ENCODE measurements around the gene ACTN1.
"Not testable (repeated sequence)": the region's sequence is repeated elsewhere in the genome, so short reads cannot be mapped to it uniquely, and the experiment has no call there.

The ACTN1 gene

GRCh38 chr14:68979021-68979721, at the start of gene ACTN1:
Gene ACTN1 (minus strand): TSS chr14:68979302. CDS start chr14:68979056, 246 bp downstream.
- DNase-seq: peak in 13 of 14 donors; percentile 16 to 93 (median 75)

GRCh38 chr14:69027242-69027913, 48.3 kb upstream of the ACTN1 start:
- no peak for DNase-seq

GRCh38 chr14:69023035-69023434, 43.9 kb upstream of the ACTN1 start:
- no peak for DNase-seq

GRCh38 chr14:69022093-69022492, 43.0 kb upstream of the ACTN1 start:
- not testable (repeated sequence) for DNase-seq

DNA sequence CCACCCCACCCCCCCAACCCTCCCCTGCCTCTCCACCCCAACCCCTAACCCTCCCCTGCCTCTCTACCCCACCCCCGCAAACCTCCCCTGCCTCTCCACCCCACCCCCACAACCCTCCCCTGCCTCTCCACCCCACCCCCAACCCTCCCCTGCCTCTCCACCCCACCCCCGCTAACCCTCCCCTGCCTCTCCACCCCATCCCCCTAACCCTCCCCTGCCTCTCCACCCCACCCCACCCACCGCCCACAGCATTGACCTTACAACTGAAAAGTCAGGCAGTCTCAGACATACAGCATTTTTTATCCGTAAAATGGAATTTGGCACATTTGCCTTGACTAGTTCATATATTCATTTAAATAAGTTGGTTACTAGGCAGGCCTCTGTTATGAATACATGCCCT, 38.6 kb upstream of the ACTN1 start:
- no peak for DNase-seq

GRCh38 chr14:69014829-69015259, 35.7 kb upstream of the ACTN1 start:
- DNase-seq: no peak

DNA sequence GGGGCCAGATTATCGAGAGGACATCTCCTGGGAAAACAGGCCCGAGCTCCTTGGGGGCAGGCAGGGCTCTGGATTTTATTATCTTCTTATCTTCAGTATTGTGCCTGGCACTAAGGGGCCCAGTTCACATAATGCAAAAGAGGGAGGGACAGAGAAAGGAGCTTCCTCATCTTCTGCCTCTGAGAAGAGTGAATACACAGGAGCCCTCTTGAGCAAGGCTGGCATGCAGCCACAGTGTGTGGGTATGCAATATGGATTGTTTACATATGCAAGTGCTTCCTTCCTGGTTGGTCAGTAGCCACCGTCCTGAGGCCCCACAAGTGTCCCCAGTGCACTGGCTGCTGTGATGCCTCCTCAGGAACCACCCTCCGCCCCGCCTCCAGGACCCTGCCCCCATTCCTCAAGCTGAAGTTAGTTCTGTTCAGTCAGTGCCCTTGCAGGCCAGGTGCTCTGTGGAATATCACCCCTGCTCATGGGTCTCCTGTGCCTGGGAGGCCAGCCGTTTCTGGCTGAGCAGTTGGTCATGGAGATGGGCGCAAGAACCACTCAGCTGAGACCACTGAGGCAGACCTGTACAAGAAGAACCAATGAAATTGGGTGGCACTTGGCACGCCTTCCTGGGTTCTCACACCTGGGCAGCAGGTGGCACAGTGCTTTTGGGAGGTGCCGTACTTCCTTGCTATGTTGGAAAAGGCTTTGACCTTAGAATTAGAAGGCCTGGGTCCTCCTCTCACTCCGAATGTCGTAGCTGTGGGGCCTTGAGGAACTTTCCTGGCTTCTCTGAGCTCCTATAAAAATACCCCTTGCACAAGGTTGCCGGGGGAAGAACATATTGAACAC, 35.1 kb upstream of the ACTN1 start:
- DNase-seq: no peak

DNA sequence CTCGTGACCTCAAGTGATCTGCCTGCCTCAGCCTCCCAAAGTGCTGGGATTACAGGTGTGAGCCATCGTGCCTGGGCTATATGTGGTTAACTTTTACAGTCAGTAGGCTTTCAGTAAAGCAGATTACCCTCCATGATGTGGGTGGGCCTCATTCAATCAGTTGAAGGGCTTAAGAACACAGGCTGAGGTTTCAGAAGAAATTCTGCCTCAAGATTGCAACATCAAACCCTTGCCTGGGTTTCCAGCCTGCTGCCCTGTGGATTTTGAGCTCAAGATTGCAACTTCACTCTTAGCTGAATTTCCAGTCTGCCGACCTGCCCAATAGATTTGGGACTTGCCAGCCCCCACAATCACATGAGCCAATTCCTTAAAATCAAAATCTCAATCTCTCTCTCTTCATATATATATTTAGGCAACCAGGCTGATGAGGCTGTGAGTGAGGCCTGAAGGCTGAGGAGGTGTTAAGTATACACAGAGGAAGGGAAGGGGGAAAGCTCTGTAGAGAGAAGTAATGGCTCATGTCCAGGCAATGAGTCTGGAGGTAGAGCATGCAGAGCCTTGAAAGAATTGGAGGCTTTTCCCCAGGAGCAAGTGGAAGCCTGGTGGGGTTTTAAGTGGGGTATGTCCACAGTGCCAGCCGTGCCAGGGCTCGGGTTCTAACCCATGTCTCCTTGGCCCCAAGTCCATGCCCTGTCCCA, 33.3 kb upstream of the ACTN1 start:
- DNase-seq: no peak

DNA sequence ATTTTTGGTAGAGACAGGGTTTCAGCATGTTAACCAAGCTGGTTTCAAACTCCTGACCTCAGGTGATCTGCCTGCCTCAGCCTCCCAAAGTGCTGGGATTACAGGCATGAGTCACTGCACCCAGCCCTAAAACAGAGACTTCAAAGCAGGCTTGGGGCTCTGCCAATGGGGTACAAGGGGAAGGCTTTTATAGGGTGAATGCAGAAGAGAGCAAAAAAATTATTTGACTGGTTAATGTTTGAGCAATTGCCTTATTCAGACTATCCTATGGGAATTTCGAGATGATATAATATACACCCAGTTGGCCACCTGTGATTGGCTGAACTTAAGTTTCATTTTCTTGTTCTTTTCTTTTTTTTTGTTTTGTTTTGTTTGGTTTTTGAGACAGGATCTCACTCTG, 31.5 kb upstream of the ACTN1 start:
- DNase-seq: no peak

GRCh38 chr14:69008421-69008884, 29.4 kb upstream of the ACTN1 start:
- no peak for DNase-seq

- no peak for DNase-seq
Observed at GRCh38 chr14:69006346-69006745, 27.2 kb upstream of the ACTN1 start.

DNA sequence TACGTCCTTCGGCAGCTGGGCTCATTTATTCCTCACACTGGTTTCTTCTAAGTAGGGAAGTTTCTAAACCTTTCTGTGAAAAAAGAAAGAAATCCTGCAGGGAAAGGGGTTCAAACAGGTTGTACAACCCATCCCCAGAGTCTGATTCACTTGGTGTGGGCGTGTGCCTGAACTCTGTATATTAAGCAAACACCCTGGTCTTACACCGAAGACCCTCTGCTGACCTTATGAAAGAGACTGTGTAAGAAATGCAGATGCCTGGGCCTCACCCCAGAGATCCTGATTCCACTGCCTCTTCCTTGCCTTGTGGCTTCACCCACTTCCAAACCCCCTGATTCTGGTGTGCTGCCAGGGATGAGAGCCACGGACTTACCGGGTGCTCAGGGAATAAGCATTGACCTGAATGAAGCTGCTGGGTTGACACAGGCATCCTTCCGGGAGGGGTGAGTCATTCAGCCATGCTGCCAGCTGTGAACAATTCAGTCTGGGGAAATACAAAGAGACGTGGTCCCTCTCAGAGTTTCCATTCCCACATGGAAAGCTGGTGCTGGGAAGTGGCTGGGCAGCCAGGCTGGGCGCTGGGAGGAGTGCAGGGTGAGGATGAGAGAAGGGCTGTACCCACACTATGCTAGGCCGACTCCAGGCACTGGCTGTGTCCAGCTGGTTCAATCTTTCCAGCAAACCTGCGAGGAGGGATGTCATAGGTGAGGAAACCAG, 26.5 kb upstream of the ACTN1 start:
- peak in 3 of 14 donors; percentile 11 to 87 (median 27) for DNase-seq

DNA sequence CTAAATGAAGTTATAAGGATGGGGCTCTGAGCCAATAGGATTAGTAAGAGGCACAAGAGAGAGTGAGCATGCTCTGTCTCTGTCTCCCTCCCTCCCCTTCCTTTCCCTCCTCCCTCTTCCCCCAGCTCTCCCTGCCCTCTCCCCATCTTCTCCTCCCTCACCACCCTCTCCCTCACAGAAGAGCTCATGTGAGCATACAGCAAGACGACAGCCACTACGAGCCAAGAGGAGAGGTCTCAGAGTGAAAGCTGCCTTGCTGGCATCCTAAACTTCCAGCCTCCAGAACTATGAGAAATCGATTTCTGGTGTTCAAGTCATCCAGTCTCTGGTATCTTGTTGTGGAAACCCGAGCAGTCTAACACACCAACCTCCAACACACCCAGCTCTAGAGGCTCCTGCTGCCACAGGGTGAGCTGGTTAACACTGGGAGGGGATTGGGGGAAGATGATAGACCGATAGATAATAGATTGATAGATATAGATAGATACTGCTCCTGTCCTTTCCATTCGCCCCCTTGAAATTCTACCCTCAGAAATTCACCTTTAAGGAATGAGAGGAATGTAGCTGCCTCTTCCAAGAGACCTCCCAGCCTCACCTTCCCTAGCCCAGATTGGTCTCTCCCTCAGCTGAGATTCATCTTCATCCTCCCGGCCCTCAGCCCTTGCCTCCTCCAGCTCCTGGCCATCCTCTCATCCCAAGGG, 25.8 kb upstream of the ACTN1 start:
- no peak for DNase-seq

- DNase-seq: no peak
Observed at GRCh38 chr14:69003626-69004025, 24.5 kb upstream of the ACTN1 start.

DNA sequence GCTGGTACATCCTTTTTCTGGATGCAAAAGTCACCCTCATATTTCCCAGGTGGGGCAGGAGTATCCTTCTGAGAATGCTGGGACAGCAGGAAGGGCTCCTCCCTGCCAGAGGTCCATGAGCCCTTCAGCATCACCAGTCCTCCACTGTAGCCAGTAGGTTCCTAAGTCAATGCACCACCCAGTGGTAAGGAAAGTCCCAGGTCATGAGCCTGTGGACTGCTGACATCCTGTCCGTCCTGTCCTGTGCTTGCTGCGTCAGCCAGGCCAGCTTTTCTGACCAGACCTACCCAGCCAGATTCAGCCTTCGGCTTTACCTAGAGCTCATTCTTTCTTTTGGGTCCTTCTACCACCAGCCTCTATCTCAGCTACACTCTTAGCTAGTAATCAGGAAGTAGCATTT, 23.0 kb upstream of the ACTN1 start:
- DNase-seq: no peak

DNA sequence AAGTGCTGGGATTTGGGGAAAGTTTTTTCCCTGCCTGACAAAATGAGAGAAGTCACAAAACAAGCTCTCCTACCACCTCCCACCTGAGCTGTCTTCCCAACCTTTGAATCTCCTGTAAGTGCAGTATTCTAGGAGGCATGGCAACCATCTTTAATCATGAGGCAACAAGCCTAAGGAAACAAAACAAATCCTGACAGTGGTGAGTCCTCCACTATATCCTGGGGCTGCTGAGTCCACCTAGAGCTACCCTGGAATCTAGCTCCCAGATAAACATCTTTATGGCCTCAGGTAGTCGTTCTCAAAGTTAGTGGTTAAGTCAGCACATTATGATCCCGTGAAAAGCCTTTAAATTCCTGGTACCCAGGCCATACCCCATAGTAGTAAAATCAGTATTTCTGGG, 22.3 kb upstream of the ACTN1 start:
- no peak for DNase-seq

DNA sequence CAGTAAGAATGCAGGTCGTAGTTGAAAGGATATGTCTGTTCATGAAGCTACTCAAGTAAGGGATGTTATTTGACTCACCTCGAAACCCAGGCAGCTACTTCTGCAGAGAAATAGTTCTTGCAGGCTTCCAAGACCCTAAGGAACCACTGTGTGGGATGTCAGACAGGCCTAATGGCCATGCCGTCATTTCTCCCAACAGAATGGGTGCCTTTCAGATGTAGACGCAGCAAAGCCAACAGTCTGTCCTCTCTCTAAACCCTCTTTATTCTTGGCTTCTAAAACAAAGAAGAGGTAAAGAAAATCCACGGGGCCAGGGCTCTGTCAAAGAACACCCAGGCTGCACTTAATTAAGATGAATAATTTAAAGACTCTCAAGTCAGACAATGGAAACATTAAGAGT, 19.0 kb upstream of the ACTN1 start:
- DNase-seq: no peak

DNA sequence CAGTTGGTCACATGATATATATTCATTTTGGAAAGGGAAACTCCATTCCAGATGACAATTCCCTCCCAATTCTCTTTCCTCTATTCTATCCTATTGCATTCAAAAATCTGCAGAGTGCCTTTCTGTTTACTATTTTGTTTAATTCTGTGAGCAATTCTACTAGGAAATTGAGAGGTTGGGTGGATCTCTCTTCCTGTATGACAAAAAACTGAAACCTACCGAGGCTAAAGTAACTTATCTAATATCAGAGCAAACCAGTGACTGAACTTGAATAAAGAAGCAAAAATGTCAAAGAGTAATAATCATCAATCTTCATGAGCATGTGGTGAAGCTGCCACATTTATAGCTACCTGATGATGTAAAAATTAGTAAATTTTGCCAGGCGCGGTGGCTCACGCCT, 16.6 kb upstream of the ACTN1 start:
- DNase-seq: no peak

DNA sequence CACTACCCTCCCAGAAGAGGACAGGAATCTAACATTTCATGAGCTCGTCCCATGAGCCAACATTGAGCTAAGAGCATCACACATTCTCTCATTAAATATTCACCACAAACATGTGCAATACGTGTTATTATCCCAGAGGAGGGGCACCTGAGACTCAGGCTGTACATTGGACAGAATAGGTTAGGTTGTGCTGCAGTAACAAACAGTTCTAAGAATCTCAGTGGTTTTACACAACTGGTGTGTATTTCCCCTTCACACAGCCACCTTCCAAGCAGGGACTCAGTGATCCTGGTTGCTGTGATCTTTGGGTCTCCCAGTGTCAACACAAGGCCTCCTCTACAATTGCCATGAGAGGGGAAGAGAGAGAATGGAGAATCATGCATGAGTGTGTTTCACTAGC, 15.0 kb upstream of the ACTN1 start:
- DNase-seq: no peak

DNA sequence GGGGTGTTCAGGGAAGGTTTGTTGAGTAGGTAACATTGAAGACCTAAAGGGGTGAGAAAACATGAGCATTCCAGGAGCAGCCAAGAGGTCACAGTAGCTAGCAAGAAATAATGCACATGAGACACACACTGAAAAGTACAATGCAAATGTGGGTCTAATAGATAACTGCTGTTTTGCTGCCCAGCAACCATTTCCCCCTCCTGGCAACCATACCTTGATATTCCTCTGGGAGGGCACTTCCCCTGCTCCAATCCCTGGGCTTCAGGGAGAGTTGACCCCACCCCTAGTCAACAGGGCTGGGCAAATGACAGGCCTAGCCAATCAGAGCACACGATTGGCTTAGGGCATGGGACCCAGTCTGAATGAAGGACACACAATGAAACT, 8.5 kb upstream of the ACTN1 start:
- no peak for DNase-seq

DNA sequence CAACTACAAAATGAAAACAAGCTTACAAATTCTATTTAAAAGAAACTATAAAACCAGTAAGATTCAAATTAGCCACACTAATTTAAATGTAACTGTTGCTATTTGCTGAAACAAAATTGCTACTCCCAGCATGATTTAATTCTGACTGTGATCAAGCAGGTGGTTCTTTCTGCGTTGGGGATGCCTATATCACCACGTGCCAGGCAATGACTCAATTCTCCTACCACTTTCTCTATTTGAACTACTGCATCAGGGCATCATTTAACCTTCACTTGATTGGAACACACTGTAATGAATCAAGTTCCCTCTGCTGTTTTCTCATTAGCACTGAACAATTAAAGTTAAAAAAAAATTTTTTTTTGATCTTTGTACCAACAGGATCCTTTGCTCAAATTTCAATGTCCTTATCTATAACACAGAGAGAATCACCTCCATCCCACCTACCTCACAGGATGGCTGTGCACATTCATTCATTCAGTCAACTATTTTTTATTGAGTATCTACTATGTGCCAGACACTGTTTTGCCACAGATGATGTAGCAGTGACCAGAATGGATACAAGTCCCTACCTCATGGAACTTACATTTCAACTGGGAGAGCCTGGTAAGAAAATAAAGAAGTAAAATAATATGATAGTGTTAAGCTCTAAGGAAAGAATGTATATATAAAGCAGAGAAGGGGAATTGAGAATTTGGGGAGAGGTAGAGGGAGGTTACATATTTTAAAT, 8.0 kb upstream of the ACTN1 start:
- no peak for DNase-seq

Measured in C1 segment of cervical spinal cord (tissue), 14 donors.